ENCODE data around the gene BECN2.

Gene BECN2, protein sequence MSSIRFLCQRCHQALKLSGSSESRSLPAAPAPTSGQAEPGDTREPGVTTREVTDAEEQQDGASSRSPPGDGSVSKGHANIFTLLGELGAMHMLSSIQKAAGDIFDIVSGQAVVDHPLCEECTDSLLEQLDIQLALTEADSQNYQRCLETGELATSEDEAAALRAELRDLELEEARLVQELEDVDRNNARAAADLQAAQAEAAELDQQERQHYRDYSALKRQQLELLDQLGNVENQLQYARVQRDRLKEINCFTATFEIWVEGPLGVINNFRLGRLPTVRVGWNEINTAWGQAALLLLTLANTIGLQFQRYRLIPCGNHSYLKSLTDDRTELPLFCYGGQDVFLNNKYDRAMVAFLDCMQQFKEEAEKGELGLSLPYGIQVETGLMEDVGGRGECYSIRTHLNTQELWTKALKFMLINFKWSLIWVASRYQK

DNA sequence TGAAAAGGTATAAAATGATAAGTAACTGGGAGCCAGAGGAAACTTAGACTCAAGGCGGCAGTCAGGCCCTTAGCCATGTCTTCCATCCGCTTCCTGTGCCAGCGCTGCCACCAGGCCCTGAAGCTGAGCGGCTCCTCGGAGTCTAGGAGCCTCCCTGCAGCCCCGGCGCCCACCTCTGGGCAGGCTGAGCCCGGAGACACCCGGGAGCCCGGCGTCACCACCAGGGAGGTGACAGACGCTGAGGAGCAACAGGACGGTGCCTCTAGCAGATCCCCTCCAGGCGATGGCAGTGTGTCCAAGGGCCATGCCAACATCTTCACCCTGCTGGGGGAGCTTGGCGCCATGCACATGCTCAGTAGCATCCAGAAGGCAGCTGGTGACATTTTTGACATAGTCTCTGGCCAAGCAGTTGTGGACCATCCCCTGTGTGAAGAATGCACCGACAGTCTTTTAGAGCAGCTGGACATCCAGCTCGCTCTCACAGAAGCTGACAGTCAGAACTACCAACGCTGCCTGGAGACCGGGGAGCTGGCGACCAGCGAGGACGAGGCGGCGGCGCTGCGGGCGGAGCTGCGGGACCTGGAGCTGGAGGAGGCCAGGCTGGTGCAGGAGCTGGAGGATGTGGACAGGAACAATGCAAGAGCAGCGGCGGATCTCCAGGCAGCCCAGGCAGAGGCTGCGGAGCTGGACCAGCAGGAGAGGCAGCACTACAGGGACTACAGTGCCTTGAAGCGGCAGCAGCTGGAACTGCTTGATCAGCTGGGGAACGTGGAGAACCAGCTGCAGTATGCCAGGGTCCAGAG lies at the start of gene BECN2:
Gene BECN2, plus strand, starts transcription at position 76 of the 803 bp plus-strand sequence. Its CDS starts 0 bp downstream, at position 76.
- H3K4me3 ChIP-seq = no peak within 1 kb of the TSS
- no peak within 1 kb of the TSS for H3K27ac ChIP-seq

DNA sequence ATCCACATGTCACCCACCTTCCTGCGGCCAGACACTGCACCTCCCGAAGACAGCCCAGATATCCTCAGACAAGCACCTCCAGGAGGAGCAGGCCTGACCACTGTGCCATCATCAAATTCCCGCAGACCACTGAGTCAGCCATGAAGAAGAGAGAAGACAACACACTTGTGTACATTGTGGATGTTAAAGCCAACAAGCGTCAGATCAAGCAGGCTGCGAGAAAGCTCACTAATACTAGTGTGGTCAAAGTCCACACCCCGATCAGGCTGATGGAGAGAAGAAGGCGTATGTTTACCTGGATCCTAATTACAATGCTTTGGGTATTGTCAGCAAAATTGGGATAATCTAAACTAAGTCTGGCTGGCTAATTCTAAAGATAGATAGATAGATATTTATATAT lies 41.4 kb upstream of the BECN2 start:
- Histone ChIP-seq H3K4me3 (no peak overlapping the region), H3K27ac (no peak overlapping the region)

- H3K4me3 ChIP-seq = no peak overlapping the region
Measured at GRCh38 chr1:241917487-241917886, 40.1 kb upstream of the BECN2 start.

GRCh38 chr1:241918879-241919278 lies 38.7 kb upstream of the BECN2 start:
- Histone ChIP-seq H3K4me3 (no peak overlapping the region), H3K27ac (no peak overlapping the region)

More at GRCh38 chr1:241917487-241917886, 40.1 kb upstream of the BECN2 start:
- H3K27ac ChIP-seq = no peak overlapping the region

DNA sequence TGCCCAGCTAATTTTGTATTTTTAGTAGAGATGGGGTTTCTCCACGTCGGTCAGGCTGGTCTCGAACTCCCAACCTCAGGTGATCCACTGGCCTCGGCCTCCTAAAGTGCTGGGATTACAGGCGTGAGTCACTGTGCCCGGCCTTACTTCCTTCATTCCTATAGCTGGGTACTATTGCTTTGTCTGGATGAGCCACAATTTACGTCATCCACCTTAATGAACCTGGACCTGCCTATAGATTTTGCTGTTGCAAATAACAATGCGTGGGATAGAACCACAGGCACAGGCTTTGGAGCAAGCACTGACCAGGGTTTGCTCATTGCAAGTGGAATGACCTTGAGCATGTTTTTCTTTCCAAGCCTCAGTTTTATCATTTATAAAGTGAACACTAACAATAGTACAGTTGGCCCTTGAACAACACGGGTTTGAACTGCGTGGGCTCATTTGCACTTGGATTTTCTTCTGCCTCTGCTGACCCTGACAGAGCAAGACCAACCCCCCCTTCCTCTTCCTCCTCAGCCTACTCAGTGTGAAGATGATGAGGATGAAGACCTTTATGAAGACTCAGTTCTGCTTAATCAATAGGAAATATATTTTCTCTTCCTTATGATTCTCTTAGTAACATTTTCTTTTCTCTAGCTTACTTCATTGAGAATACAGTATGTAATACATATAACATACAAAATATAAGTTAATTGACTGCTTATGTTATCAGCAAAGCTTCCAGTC lies 33.3 kb upstream of the BECN2 start:
- no peak overlapping the region for H3K4me3 ChIP-seq
- H3K27ac ChIP-seq = no peak overlapping the region

- Histone ChIP-seq H3K27ac (no peak overlapping the region), H3K4me3 (no peak overlapping the region)
Measured at GRCh38 chr1:241926141-241926540, 31.4 kb upstream of the BECN2 start.

GRCh38 chr1:241927321-241927720 lies 30.2 kb upstream of the BECN2 start:
- no peak overlapping the region for H3K4me3 ChIP-seq
- no peak overlapping the region for H3K27ac ChIP-seq

DNA sequence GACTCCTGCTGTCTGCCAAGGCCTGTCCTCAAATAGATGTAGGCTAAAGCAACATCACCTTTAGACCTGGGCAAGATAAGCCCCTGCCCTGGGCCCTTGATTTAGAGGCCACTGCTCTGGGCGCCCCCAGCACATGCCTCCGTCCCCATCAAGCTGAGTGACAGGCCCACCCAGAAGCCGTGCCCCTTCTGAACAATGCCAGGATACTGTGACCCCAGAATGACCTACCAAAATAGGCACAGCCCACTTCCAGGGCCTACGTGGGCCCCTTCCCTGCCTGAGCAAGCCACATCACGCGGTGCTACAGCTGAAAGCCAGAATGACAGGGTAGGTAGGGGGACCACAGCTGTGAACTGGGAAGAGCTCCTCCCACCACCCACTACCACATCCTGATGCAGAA lies 24.7 kb upstream of the BECN2 start:
- Histone ChIP-seq H3K27ac (no peak overlapping the region), H3K4me3 (no peak overlapping the region)

DNA sequence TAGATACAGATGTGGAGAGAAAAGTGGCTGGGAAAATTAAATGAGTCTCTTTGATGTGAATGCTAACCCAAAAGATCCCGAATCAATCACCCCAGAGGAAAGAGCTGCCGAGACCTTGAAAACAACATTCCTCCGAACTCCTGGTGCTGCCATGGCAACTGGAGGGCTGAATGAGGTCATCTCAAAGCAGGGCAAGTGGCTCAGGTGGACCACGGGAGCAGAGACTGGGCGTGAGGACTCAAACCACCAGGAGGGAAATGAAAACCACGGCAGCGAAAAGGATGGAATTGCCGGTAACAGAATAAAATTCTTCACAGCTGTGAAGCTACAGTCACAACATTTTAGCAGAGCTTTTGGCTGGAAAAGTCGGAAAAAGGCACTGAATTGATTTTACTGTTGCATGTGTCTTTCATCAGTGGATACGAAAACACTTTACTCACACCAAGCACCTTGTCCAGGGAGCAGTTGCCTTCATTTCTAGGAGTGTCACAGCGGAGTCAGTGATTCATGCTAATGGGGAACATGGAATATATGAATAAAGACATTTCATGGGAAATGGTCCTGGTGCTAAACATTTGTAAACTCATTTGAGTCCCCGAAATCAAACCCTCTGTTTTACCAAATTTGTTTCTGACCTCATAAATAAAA lies 23.2 kb upstream of the BECN2 start:
- no peak overlapping the region for H3K27ac ChIP-seq
- H3K4me3 ChIP-seq = no peak overlapping the region

DNA sequence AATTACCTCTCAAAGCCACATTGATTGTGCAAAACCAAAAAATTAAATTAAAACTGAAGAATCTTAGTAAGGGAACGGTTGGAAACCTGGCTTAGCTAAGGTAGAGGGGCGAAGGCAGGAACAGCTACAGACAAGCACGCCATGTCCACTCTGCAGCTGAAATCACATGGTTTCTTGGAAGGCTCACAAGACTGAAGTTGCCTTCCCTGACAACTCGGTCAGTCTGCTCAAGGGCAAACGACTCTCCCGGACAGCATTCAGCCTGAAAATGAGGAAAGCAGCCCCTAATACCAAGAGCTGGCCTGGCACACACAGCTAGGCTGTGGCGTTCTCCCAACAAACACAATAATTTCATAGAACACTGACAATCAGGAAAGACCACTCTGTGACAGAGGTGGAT lies 22.7 kb upstream of the BECN2 start:
- no peak overlapping the region for H3K27ac ChIP-seq
- H3K4me3 ChIP-seq = no peak overlapping the region

DNA sequence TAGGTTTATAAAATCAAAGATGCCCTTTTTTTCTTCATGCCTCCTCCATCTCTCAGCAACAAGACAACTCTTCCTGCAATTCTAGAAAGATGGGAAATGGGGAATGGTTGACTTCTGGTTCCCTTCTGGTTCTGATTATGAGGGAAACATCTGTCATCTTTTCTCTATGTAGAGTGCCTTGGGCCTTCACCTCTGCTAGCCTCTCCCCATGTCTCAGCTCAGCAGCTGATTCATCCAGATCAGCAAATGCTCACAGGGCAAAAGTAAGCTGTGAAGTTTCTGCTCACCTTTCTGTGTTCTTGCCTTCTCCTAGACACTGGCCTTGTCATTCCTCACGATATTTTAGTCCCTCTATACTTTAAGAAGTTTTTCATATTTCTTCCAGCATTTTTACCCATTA lies 17.8 kb upstream of the BECN2 start:
- Histone ChIP-seq H3K4me3 (no peak overlapping the region), H3K27ac (no peak overlapping the region)

- Histone ChIP-seq H3K4me3 (no peak overlapping the region), H3K27ac (no peak overlapping the region)
Measured at GRCh38 chr1:241942738-241943137, 14.8 kb upstream of the BECN2 start.

DNA sequence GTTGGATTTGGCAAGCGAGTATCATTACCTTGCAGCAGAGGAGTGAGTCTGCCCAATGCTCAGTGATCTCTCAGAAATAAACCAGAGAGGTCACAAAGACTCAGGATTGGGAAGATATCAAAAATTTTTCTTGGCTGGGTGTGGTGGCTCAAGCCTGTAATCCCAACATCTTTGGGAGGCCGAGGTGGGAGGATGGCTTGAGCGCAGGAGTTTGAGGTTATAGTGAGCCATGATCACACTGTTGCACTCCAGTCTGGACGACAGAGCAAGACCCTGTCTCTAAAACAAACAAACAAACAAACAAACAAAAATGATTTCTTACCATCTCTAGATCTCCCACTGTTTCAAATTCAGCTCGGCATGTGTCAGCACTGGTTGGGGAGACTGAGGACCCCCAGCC lies 13.3 kb upstream of the BECN2 start:
- peak overlapping the region in 2 of 7 experiments; percentile 14 to 23 for H3K4me3 ChIP-seq
- H3K27ac ChIP-seq = no peak overlapping the region

GRCh38 chr1:241947354-241947753 lies 10.2 kb upstream of the BECN2 start:
- no peak overlapping the region for H3K27ac ChIP-seq
- no peak overlapping the region for H3K4me3 ChIP-seq

DNA sequence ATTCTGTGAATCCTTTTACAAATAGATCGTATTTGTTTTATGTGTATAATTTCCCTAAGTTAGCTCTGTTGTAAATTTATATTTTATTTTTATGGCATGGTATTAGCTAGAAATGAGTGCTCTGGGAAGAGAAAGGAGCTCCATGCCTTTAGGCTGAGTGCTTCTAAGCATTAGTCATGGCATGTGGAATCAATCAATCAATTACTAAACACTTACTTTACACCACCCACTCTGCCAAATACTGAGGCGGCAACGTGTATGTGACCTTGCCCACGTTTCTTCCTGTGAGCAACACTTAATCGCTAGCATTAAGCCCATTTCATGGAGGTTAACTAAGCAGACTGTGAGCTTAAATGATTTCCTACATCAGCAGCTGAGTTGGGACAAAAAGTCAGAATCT lies 7.2 kb upstream of the BECN2 start:
- H3K27ac ChIP-seq = no peak overlapping the region
- H3K4me3 ChIP-seq = no peak overlapping the region

DNA sequence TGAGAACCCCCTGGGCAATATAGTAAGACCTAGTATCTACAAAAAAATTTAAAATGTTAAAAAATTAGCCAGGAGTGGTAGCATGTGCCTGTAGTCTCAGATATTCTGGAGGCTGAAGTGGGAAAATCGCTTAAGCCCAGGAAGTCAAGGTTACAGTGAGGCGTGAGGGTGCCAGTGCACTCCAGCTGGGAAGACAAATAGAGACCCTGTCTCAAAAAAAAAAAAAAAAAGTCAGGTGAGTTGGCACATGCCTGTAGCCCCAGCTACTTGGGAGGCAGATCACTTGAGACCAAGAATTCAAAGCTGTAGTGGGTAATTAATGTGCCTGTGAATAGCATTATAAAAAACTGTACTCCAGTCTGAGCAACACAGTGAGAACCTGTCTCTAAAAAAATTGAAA lies 4.6 kb downstream of the BECN2 start:
- Histone ChIP-seq H3K27ac (no peak overlapping the region), H3K4me3 (no peak overlapping the region)

- H3K4me3 ChIP-seq = no peak overlapping the region
- H3K27ac ChIP-seq = no peak overlapping the region
Measured at GRCh38 chr1:241963722-241964121, 6.2 kb downstream of the BECN2 start.

DNA sequence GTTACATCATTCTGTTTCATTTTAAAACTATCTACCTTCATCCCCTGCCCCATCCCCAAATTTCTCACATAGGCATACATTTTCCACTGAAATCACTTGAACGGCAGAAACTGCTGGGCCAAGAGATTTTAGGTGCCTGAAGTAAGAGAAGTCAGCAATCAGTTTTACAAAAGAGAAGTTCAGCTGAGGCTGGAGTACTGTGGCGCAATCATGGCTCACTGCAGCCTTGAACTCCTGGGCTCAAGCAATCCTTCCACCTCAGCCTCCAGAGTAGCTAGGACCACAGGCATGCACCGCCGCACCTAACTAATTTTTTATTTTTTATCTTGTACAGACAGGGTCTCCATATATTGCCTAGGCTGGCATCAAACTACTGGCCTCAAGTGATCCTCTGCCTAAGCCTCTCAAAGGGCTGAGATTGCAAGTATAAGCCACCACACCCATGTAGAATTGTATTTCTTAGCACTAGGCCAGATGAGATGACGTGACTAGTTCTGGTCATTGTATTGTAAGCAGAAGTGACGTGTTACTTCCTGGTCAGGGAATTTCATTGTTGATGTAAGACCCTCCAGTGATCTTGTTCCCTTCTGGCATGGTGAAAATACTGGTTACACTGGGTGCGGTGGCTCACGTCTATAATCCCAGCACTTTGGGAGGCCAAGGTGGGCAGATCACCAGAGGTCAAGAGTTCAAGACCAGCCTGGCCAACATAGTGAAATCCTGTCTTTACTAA lies 7.1 kb downstream of the BECN2 start:
- Histone ChIP-seq H3K4me3 (no peak overlapping the region), H3K27ac (no peak overlapping the region)

GRCh38 chr1:241968611-241969010 lies 11.0 kb downstream of the BECN2 start:
- H3K27ac ChIP-seq = no peak overlapping the region
- H3K4me3 ChIP-seq = no peak overlapping the region

Data from skin epidermis (tissue), 12 donors.